CD4-positive, alpha-beta memory T cell (primary cell): ENCODE results near the gene ASB2. TPM values are rescaled to one million over a fixed set of nuclear protein-coding genes. Genes with fewer than 3 reads are reported as not detected.

ENCODE experiments used
- CTCF ChIA-PET: fragments of 350-600 bp; sonication (Branson Sonifier 250); formaldehyde crosslinking; loops from one replicate; lab custom pipeline; 2021; ENCODE audit warnings: inconsistent platforms; ENCODE audit not compliant: partially characterized antibody; lab: Charles Lee
- POLR2A ChIA-PET: fragments of 350-600 bp; sonication (Branson Sonifier 250); formaldehyde crosslinking; loops from one replicate; lab custom pipeline; 2021; ENCODE audit not compliant: partially characterized antibody; lab: Charles Lee
- DNase-seq, 5 donors: peaks; one replicate each; pipeline versions ENCODE4 v3.0.0 to v3.0.0-alpha.2; 2020 to 2022; ENCODE audit warnings: mixed read lengths in 1 of 5
- H3K27ac ChIP-seq: one replicate; pipeline ENCODE4 v1.7.0; 2013; ENCODE audit warnings: low read depth, low read length
- H3K27me3 ChIP-seq: 2 replicates; pipeline ENCODE4 v1.7.0; 2013; ENCODE audit warnings: mild to moderate bottlenecking, low read length, moderate library complexity; ENCODE audit not compliant: insufficient read depth
- H3K36me3 ChIP-seq: 2 replicates; pipeline ENCODE4 v1.7.0; 2013; ENCODE audit warnings: mild to moderate bottlenecking, low read length, moderate library complexity; ENCODE audit not compliant: insufficient read depth
- H3K4me1 ChIP-seq: 2 replicates; pipeline ENCODE4 v1.7.0; 2013; ENCODE audit warnings: mild to moderate bottlenecking, low read length, moderate library complexity; ENCODE audit not compliant: insufficient read depth
- H3K4me3 ChIP-seq, 2 donors: one replicate each; pipeline ENCODE4 v1.7.0; 2013; ENCODE audit warnings: low read length in 2 of 2, mild to moderate bottlenecking in 1 of 2
- H3K9me3 ChIP-seq, 2 donors: one replicate each; pipeline ENCODE4 v1.7.0; 2013; ENCODE audit warnings: low read length in 2 of 2, control low read depth in 1 of 2; ENCODE audit not compliant: control insufficient read depth in 1 of 2
- H3K27ac Mint-ChIP-seq, 7 donors: one replicate each; pipeline ENCODE4 v1.8.0; 2020 to 2021; ENCODE audit warnings: mixed read lengths in 7 of 7, mild to moderate bottlenecking in 6 of 7, inconsistent platforms in 3 of 7, moderate library complexity in 3 of 7
- H3K27me3 Mint-ChIP-seq, 2 donors: one replicate each; pipeline ENCODE4 v1.8.0; 2020 to 2021; ENCODE audit warnings: mixed read lengths in 2 of 2
- H3K36me3 Mint-ChIP-seq, 2 donors: one replicate each; pipeline ENCODE4 v1.8.0; 2020 to 2021; ENCODE audit warnings: mixed read lengths in 2 of 2, inconsistent platforms in 1 of 2, mild to moderate bottlenecking in 1 of 2
- H3K4me1 Mint-ChIP-seq, 4 donors: one replicate each; pipeline ENCODE4 v1.8.0; 2020 to 2021; ENCODE audit warnings: mixed read lengths in 4 of 4, mild to moderate bottlenecking in 1 of 4
- H3K4me3 Mint-ChIP-seq, 8 donors: one replicate each; pipeline ENCODE4 v1.8.0; 2020 to 2021; ENCODE audit warnings: mixed read lengths in 8 of 8, mild to moderate bottlenecking in 7 of 8, moderate library complexity in 6 of 8, inconsistent platforms in 3 of 8
- H3K9me3 Mint-ChIP-seq, 8 donors: one replicate each; pipeline ENCODE4 v1.8.0; 2020 to 2021; ENCODE audit warnings: mixed read lengths in 8 of 8, mild to moderate bottlenecking in 5 of 8, inconsistent platforms in 3 of 8, moderate library complexity in 1 of 8
- intact Hi-C: fragments of 100-400 bp; cut with micrococcal nuclease; formaldehyde crosslinking; loops from one replicate; pipeline ENCODE4 v1.15.1; 2023
- polyA plus RNA-seq, 2 donors: library from polyadenylated mRNA; unstranded; fragments of 300-500 nt; fragmentation: Illumina TruSeq; gene quantifications; one replicate each; pipeline ENCODE4 v1.2.3, GENCODE V29; 2021
- total RNA-seq, 2 experiments: library from RNA; stranded (reverse); gene quantifications; one replicate each; pipeline ENCODE4 v1.2.3, GENCODE V29; 2021

ASB2 gene
- total and polyA plus RNA-seq, 4 experiments from 2014 or later, result 0.87 to 29.7 (median 14.8) TPM

DNA sequence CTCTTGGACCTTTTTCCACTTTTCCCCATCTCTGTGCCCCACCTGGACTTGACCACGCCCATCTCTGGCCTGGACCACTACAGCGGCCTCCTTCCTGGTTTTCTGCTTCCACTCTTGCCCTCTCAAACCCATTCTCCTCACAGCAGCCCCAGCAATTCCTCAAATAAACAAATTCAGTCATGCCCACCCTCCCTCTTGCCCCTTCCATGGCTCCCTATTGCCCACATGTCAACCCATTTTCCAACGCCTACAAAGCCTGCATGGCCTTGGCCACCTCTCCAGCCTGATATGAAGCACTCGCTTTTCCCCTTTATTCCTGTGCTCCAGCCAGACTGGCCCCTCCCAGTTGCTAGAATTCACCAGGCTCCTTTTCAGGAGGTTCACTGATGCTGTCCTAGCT, 43.9 kb upstream of the ASB2 start:
- intact Hi-C loops, result no loop called here
- H3K27ac Mint-ChIP-seq, result no peak overlapping the region
- CTCF ChIA-PET, result interaction anchor here (1.0 to 7.1 kb wide), 5 partner anchors 10 to 161 kb away, joined by 3 to 48 read pairs (median 6); no protein-coding TSS in a partner anchor
- no peak overlapping the region for H3K4me3 ChIP-seq
- no peak overlapping the region for H3K27ac ChIP-seq
- no peaks in the 10 kb centered on the region for H3K9me3 ChIP-seq
- H3K4me3 Mint-ChIP-seq, result no peak overlapping the region
- H3K9me3 Mint-ChIP-seq, result no peaks in the 10 kb centered on the region
- POLR2A ChIA-PET, result interaction anchor here (1.3 to 2.0 kb wide), 2 partner anchors 9 kb away, joined by 4 to 6 read pairs; no protein-coding TSS in a partner anchor
- H3K36me3 Mint-ChIP-seq, result no peaks in the 10 kb centered on the region
- H3K4me1 Mint-ChIP-seq, result peaks cover 15 to 35% (median 22%) of the 10 kb centered on the region in 4 donors
- H3K27me3 ChIP-seq, result no peaks in the 10 kb centered on the region
- H3K36me3 ChIP-seq, result no peaks in the 10 kb centered on the region
- peaks cover 22% of the 10 kb centered on the region for H3K4me1 ChIP-seq
- H3K27me3 Mint-ChIP-seq, result no peaks in the 10 kb centered on the region
- no peak for DNase-seq

- intact Hi-C loops, result no loop called here
- Histone ChIP-seq H3K4me3 (no peak overlapping the region), H3K9me3 (no peaks in the 10 kb centered on the region), H3K36me3 (no peaks in the 10 kb centered on the region), H3K4me1 (peaks cover 22% of the 10 kb centered on the region), H3K27ac (no peak overlapping the region), H3K27me3 (no peaks in the 10 kb centered on the region)
- Mint-ChIP-seq H3K36me3 (no peaks in the 10 kb centered on the region), H3K4me1 (peaks cover 15 to 35% (median 22%) of the 10 kb centered on the region in 4 donors), H3K27me3 (no peaks in the 10 kb centered on the region), H3K27ac (no peak overlapping the region), H3K9me3 (no peaks in the 10 kb centered on the region), H3K4me3 (no peak overlapping the region)
- ChIA-PET POLR2A (interaction anchor here (0.8 to 1.3 kb wide), 2 partner anchors 9 to 41 kb away, joined by 3 to 4 read pairs; no protein-coding TSS in a partner anchor), CTCF (interaction anchor here (0.6 to 7.1 kb wide), 6 partner anchors 9 to 162 kb away, joined by 3 to 48 read pairs (median 4); no protein-coding TSS in a partner anchor)
- DNase-seq, result no peak
Measured at GRCh38 chr14:94019329-94019728, 43.0 kb upstream of the ASB2 start.

GRCh38 chr14:94018308-94018707, 41.9 kb upstream of the ASB2 start:
- ChIA-PET POLR2A (no interaction called here), CTCF (interaction anchor here (1.0 to 7.1 kb wide), 6 partner anchors 9 to 78 kb away, joined by 3 to 48 read pairs (median 4); no protein-coding TSS in a partner anchor)
- H3K4me1 ChIP-seq, result peaks cover 22% of the 10 kb centered on the region
- H3K9me3 Mint-ChIP-seq, result no peaks in the 10 kb centered on the region
- no peak overlapping the region for H3K4me3 Mint-ChIP-seq
- H3K4me3 ChIP-seq, result no peak overlapping the region
- no peaks in the 10 kb centered on the region for H3K27me3 Mint-ChIP-seq
- DNase-seq, result no peak
- H3K27me3 ChIP-seq, result no peaks in the 10 kb centered on the region
- no peak overlapping the region for H3K27ac Mint-ChIP-seq
- no peaks in the 10 kb centered on the region for H3K36me3 Mint-ChIP-seq
- peaks cover 15 to 29% (median 21%) of the 10 kb centered on the region in 4 donors for H3K4me1 Mint-ChIP-seq
- intact Hi-C loops, result no loop called here
- H3K36me3 ChIP-seq, result no peaks in the 10 kb centered on the region
- H3K27ac ChIP-seq, result no peak overlapping the region
- no peaks in the 10 kb centered on the region for H3K9me3 ChIP-seq

DNA sequence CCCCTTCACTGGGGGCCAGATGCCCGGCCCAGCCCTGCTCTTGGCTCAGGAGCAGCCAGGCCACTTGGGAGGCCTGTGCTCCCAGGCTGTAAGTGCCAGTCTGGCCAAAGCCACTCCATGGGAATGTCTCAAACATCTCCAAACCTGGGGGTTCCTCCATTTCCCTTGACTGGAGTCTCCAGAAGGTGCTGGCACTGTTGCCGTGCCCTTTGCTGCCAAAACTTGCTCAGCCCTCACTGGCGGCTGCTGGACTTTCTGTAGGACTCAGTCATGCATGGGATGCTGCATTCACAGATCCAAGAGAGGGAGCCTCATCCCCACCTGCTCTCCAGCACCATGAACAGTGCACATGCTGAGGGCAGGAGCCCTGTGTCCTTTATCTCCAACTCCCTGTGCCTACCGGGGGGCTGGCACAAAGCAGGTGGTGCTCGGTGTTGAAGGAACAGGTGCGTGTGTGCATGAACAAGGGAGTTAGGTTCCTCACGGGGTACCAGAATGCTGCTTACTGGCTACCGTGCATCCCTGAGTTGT, 40.1 kb upstream of the ASB2 start:
- H3K4me3 Mint-ChIP-seq, result no peak overlapping the region
- no peaks in the 10 kb centered on the region for H3K27me3 Mint-ChIP-seq
- H3K4me1 Mint-ChIP-seq, result peaks cover 8 to 24% (median 16%) of the 10 kb centered on the region in 4 donors
- H3K27ac Mint-ChIP-seq, result no peak overlapping the region
- H3K36me3 Mint-ChIP-seq, result no peaks in the 10 kb centered on the region
- POLR2A ChIA-PET, result no interaction called here
- H3K9me3 Mint-ChIP-seq, result no peaks in the 10 kb centered on the region
- Histone ChIP-seq H3K4me3 (no peak overlapping the region), H3K36me3 (no peaks in the 10 kb centered on the region), H3K27ac (no peak overlapping the region), H3K27me3 (no peaks in the 10 kb centered on the region), H3K9me3 (no peaks in the 10 kb centered on the region), H3K4me1 (peaks cover 19% of the 10 kb centered on the region)
- no peak for DNase-seq
- intact Hi-C loops, result no loop called here
- CTCF ChIA-PET, result interaction anchor here (1.1 to 7.1 kb wide), 2 partner anchors 18 to 37 kb away, joined by 6 to 48 read pairs; no protein-coding TSS in a partner anchor

DNA sequence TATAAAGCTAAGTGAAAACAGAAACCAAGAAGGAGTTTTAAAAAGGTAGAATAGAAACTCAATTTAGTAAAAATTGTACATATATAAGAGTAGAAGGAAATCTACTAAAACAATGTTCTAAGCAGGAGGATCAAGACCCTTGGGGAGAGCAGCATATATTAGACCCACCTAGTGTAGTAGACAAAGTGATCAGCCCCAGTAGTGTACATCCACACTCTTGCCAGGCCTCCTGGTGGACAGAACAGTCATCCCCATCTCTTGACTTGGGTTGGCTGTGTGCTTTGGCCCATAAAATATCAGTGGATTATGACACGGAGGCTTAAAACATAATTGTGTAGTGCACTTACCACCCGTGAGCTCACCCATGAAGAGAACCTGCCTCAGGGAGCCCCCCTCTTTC, 38.9 kb upstream of the ASB2 start:
- no peak for DNase-seq
- intact Hi-C loops, result no loop called here
- Histone ChIP-seq H3K9me3 (no peaks in the 10 kb centered on the region), H3K36me3 (no peaks in the 10 kb centered on the region), H3K27me3 (no peaks in the 10 kb centered on the region), H3K4me1 (peaks cover 24% of the 10 kb centered on the region), H3K27ac (no peak overlapping the region), H3K4me3 (no peak overlapping the region)
- ChIA-PET CTCF (interaction anchor here (0.9 to 5.0 kb wide), 4 partner anchors 15 to 76 kb away, joined by 4 to 28 read pairs (median 10); no protein-coding TSS in a partner anchor), POLR2A (no interaction called here)
- no peaks in the 10 kb centered on the region for H3K36me3 Mint-ChIP-seq
- H3K27ac Mint-ChIP-seq, result no peak overlapping the region
- H3K4me3 Mint-ChIP-seq, result no peak overlapping the region
- H3K9me3 Mint-ChIP-seq, result no peaks in the 10 kb centered on the region
- no peaks in the 10 kb centered on the region for H3K27me3 Mint-ChIP-seq
- peaks cover 15 to 28% (median 22%) of the 10 kb centered on the region in 4 donors for H3K4me1 Mint-ChIP-seq

GRCh38 chr14:94014382-94014781, 38.0 kb upstream of the ASB2 start:
- intact Hi-C loops, result no loop called here
- Histone ChIP-seq H3K9me3 (no peaks in the 10 kb centered on the region), H3K36me3 (no peaks in the 10 kb centered on the region)

DNA sequence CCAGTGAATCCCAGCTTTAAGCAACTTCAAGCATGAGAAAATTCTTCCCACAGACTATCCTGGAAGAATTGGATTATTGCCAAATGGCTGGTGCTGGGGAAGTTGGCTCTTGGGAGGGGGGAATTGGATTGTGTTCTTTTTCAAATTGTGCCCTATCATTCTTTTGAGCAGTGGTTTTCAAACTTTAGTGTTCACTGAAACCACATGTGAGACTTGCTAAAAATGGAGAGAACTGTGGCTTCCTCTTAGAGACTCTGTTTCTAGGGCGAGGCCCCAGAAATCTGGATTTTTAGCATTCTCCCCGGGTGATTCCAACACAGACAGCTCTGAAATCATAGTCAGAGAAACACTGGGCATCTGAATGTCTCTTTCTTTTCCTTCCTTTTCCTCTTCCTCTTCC, 35.4 kb upstream of the ASB2 start:
- Histone ChIP-seq H3K4me3 (no peak overlapping the region), H3K27ac (no peak overlapping the region), H3K4me1 (peaks cover 51% of the 10 kb centered on the region), H3K9me3 (no peaks in the 10 kb centered on the region), H3K36me3 (no peaks in the 10 kb centered on the region), H3K27me3 (no peaks in the 10 kb centered on the region)
- no peaks in the 10 kb centered on the region for H3K9me3 Mint-ChIP-seq
- peak overlapping the region in 4 of 7 donors; percentile 3 to 68 (median 56) for H3K27ac Mint-ChIP-seq
- DNase-seq, result peak; percentile 52 to 63 (median 56)
- H3K27me3 Mint-ChIP-seq, result no peaks in the 10 kb centered on the region
- intact Hi-C loops, result no loop called here
- H3K4me3 Mint-ChIP-seq, result peak overlapping the region in 7 of 8 donors; percentile 38 to 74 (median 62)
- CTCF ChIA-PET, result interaction anchor here (0.7 to 5.0 kb wide), 5 partner anchors 11 to 125 kb away, joined by 3 to 28 read pairs (median 7); no protein-coding TSS in a partner anchor
- H3K4me1 Mint-ChIP-seq, result peaks cover 34 to 58% (median 47%) of the 10 kb centered on the region in 4 donors
- POLR2A ChIA-PET, result interaction anchor here (0.8 to 2.2 kb wide), 9 partner anchors 10 to 150 kb away, joined by 3 to 9 read pairs (median 6); partner anchors contain the start of gene OTUB2
- no peaks in the 10 kb centered on the region for H3K36me3 Mint-ChIP-seq

More at GRCh38 chr14:94014382-94014781, 38.0 kb upstream of the ASB2 start:
- no peaks in the 10 kb centered on the region for H3K27me3 ChIP-seq
- POLR2A ChIA-PET, result no interaction called here
- no peaks in the 10 kb centered on the region for H3K36me3 Mint-ChIP-seq
- H3K4me3 Mint-ChIP-seq, result no peak overlapping the region
- DNase-seq, result no peak
- H3K27me3 Mint-ChIP-seq, result no peaks in the 10 kb centered on the region
- peaks cover 22 to 35% (median 28%) of the 10 kb centered on the region in 4 donors for H3K4me1 Mint-ChIP-seq
- peaks cover 31% of the 10 kb centered on the region for H3K4me1 ChIP-seq
- H3K4me3 ChIP-seq, result no peak overlapping the region
- H3K27ac Mint-ChIP-seq, result no peak overlapping the region
- no peaks in the 10 kb centered on the region for H3K9me3 Mint-ChIP-seq
- no peak overlapping the region for H3K27ac ChIP-seq
- CTCF ChIA-PET, result interaction anchor here (1.3 to 5.0 kb wide), 5 partner anchors 10 to 79 kb away, joined by 3 to 28 read pairs (median 9); no protein-coding TSS in a partner anchor
